MCF 10A (cell line): ENCODE measurements around the gene PSAT1. TPM values are rescaled to one million over a fixed set of nuclear protein-coding genes. Genes with fewer than 3 reads are reported as not detected.
A peak's percentile ranks its signal among the peaks of the same experiment; 100 is the strongest.

Experiments used
- BruUV-seq: library from RNA; stranded (reverse); fragments of 400-500 nt; replicated peaks from 2 replicates; lab custom pipeline; 2021; lab: Mats Ljungman, UMichigan
- CTCF ChIA-PET: fragments of 300-600 bp; sonication (Branson Sonifier 250); formaldehyde crosslinking; extraction: SDS; loops from one replicate; lab custom pipeline; 2021; ENCODE audit warnings: antibody characterized with exemption, inconsistent platforms; lab: Yijun Ruan, JAX
- POLR2A ChIA-PET: fragments of 300-600, 350-650 bp; sonication (Branson Sonifier 250); formaldehyde crosslinking; extraction: SDS; loops from one replicate; lab custom pipeline; 2020; ENCODE audit warnings: antibody characterized with exemption, inconsistent platforms; lab: Yijun Ruan, JAX
- DNase-seq: peaks from one replicate; pipeline ENCODE4 v3.0.0-alpha.2; 2018; ENCODE audit not compliant: unreplicated experiment
- H3K27ac Mint-ChIP-seq: one replicate; pipeline ENCODE4 v1.8.0; 2022; ENCODE audit warnings: mild to moderate bottlenecking, low read depth, mixed read lengths; ENCODE audit not compliant: unreplicated experiment
- H3K27me3 Mint-ChIP-seq: one replicate; pipeline ENCODE4 v1.8.0; 2022; ENCODE audit warnings: mixed read lengths; ENCODE audit not compliant: insufficient read depth, unreplicated experiment
- H3K36me3 Mint-ChIP-seq: one replicate; pipeline ENCODE4 v1.8.0; 2022; ENCODE audit warnings: mild to moderate bottlenecking, moderate library complexity, mixed read lengths; ENCODE audit not compliant: insufficient read depth, unreplicated experiment
- H3K4me1 Mint-ChIP-seq: one replicate; pipeline ENCODE4 v1.8.0; 2022; ENCODE audit warnings: mixed read lengths; ENCODE audit not compliant: insufficient read depth, unreplicated experiment
- H3K4me3 Mint-ChIP-seq: one replicate; pipeline ENCODE4 v1.8.0; 2022; ENCODE audit warnings: mild to moderate bottlenecking, moderate library complexity, mixed read lengths; ENCODE audit not compliant: unreplicated experiment
- H3K9me3 Mint-ChIP-seq: one replicate; pipeline ENCODE4 v1.8.0; 2022; ENCODE audit warnings: mixed read lengths; ENCODE audit not compliant: unreplicated experiment
- CTCF ChIP-seq: fragments of 200-600 bp; IDR thresholded peaks from one replicate; pipeline ENCODE4 v1.8.0; 2022; ENCODE audit warnings: antibody characterized with exemption, mild to moderate bottlenecking; ENCODE audit not compliant: unreplicated experiment
- intact Hi-C: fragments of 100-400 bp; cut with micrococcal nuclease; formaldehyde crosslinking; loops from 2 replicates; pipeline ENCODE4 v1.14.1; 2022
- total RNA-seq: library from RNA; stranded (reverse); gene quantifications from 2 replicates; pipeline ENCODE4 v1.2.3, GENCODE V29; 2022

PSAT1 gene
- total RNA-seq, 1 experiment from 2014 or later = 326 TPM

- no TSS peak for BruUV-seq
- no peaks in the 10 kb centered on the region for H3K9me3 Mint-ChIP-seq
- intact Hi-C loops = no loop called here
- H3K4me3 Mint-ChIP-seq = no peak overlapping the region
- no peaks in the 10 kb centered on the region for H3K27me3 Mint-ChIP-seq
- POLR2A ChIA-PET = interaction anchor here (0.8 to 1.3 kb wide), 2 partner anchors 12 to 1767 kb away, joined by 4 read pairs; no protein-coding TSS in a partner anchor
- H3K4me1 Mint-ChIP-seq = no peaks in the 10 kb centered on the region
- H3K27ac Mint-ChIP-seq = peak overlapping the region; percentile 63
- H3K36me3 Mint-ChIP-seq = peaks cover 89% of the 10 kb centered on the region
- CTCF ChIA-PET = no interaction called here
- no peak for TF ChIP-seq CTCF
- no peak for DNase-seq
These were observed 15.1 kb downstream of the PSAT1 start for GRCh38 chr9:78311886-78312524.

- intact Hi-C loops = no loop called here
- no peak for TF ChIP-seq CTCF
- no peak overlapping the region for H3K4me3 Mint-ChIP-seq
- no peaks in the 10 kb centered on the region for H3K27me3 Mint-ChIP-seq
- H3K9me3 Mint-ChIP-seq = peaks cover under 1% of the 10 kb centered on the region
- BruUV-seq = no TSS peak
- H3K4me1 Mint-ChIP-seq = no peaks in the 10 kb centered on the region
- no peak for DNase-seq
- H3K27ac Mint-ChIP-seq = no peak overlapping the region
- ChIA-PET CTCF (interaction anchor here (1.0 to 1.9 kb wide), 6 partner anchors 12 to 75 kb away, joined by 3 to 8 read pairs (median 4); partner anchors contain the start of gene PSAT1), POLR2A (interaction anchor here (0.7 to 1.8 kb wide), 4 partner anchors 10 to 30 kb away, joined by 4 to 6 read pairs (median 4); partner anchors contain the start of gene PSAT1)
- H3K36me3 Mint-ChIP-seq = peaks cover 89% of the 10 kb centered on the region
These were observed 17.6 kb downstream of the PSAT1 start for GRCh38 chr9:78314550-78314949.

- Mint-ChIP-seq H3K4me3 (no peak overlapping the region), H3K27ac (no peak overlapping the region), H3K27me3 (no peaks in the 10 kb centered on the region), H3K9me3 (peaks cover 7% of the 10 kb centered on the region), H3K4me1 (peaks cover 6% of the 10 kb centered on the region), H3K36me3 (peaks cover 89% of the 10 kb centered on the region)
- DNase-seq = no peak
- ChIA-PET CTCF (interaction anchor here (1.0 to 1.9 kb wide), 9 partner anchors 11 to 76 kb away, joined by 3 to 8 read pairs (median 5); partner anchors contain the start of gene PSAT1), POLR2A (interaction anchor here (0.8 to 1.8 kb wide), 4 partner anchors 10 to 76 kb away, joined by 3 to 6 read pairs (median 4); no protein-coding TSS in a partner anchor)
- intact Hi-C loops = no loop called here
- TF ChIP-seq CTCF = no peak
- no TSS peak for BruUV-seq
These were observed 18.3 kb downstream of the PSAT1 start for GRCh38 chr9:78314953-78315870.
